Kidney (tissue), 14 donors: ENCODE data around the gene LMAN1L. TPM values are rescaled to one million over a fixed set of nuclear protein-coding genes. Genes with fewer than 3 reads are reported as not detected.

Experiments used
- DNase-seq, 5 donors: peaks; one replicate each; pipeline ENCODE4 v3.0.0-alpha.2; 2013 to 2020
- FAIRE-seq: peaks from 2 replicates; lab custom pipeline; 2012; peaks lifted over from hg19 to GRCh38; lab: Jason Lieb, UNC
- H3K27ac ChIP-seq, 2 donors: one replicate each; pipeline ENCODE4 v1.7.0; 2013; ENCODE audit warnings: low read depth in 2 of 2, low read length in 2 of 2, inconsistent platforms in 1 of 2
- H3K27me3 ChIP-seq: one replicate; pipeline ENCODE4 v1.7.1; 2013; ENCODE audit warnings: low read length, inconsistent platforms; ENCODE audit not compliant: control insufficient read depth, insufficient read depth
- H3K36me3 ChIP-seq, 3 donors: one replicate each; pipeline versions ENCODE4 v1.7.0 to v1.7.1; 2013; ENCODE audit warnings: low read length in 3 of 3, control low read depth in 1 of 3, inconsistent platforms in 1 of 3; ENCODE audit not compliant: insufficient read depth in 3 of 3, control insufficient read depth in 2 of 3
- H3K4me1 ChIP-seq, 3 donors: one replicate each; pipeline versions ENCODE4 v1.7.0 to v1.7.1; 2013; ENCODE audit warnings: low read length in 3 of 3, inconsistent platforms in 1 of 3, low read depth in 1 of 3; ENCODE audit not compliant: control insufficient read depth in 2 of 3, insufficient read depth in 2 of 3
- H3K4me3 ChIP-seq, 3 donors: one replicate each; pipeline versions ENCODE4 v1.7.0 to v1.8.1; 2013; ENCODE audit warnings: low read length in 3 of 3, control low read depth in 1 of 3, inconsistent platforms in 1 of 3
- H3K9ac ChIP-seq, 3 donors: one replicate each; pipeline versions ENCODE4 v1.7.0 to v1.7.1; 2013; ENCODE audit warnings: low read length in 3 of 3, control low read depth in 1 of 3, inconsistent platforms in 1 of 3
- H3K9me3 ChIP-seq, 3 donors: one replicate each; pipeline versions ENCODE4 v1.7.0 to v1.7.1; 2013; ENCODE audit warnings: low read length in 3 of 3, control low read depth in 1 of 3, inconsistent platforms in 1 of 3; ENCODE audit not compliant: control insufficient read depth in 2 of 3, insufficient read depth in 1 of 3
- intact Hi-C: fragments of 100-400 bp; cut with DNase I; formaldehyde crosslinking; loops from one replicate; pipeline ENCODE4 v1.11.1; 2022
- polyA plus RNA-seq: library from polyadenylated mRNA; stranded (reverse); fragments of 350-450 nt; fragmentation: Illumina TruSeq; extraction: RNeasy Lipid Tissue Mini Kit (QIAGEN cat#74804); gene quantifications from one replicate; pipeline ENCODE4 v1.2.3, GENCODE V29; 2014; ENCODE audit warnings: low read depth, low replicate concordance; ENCODE audit not compliant: insufficient read depth
- total RNA-seq: library from RNA; stranded (reverse); fragmentation: NEBNext Ultra II Directional; extraction: Animal tissue kit (Norgen Biotek cat#: 25700); gene quantifications from one replicate; pipeline ENCODE4 v1.2.1, GENCODE V29; 2021
- TF ChIP-seq, protein P1 (sequence below): IDR thresholded peaks from 3 replicates; pipeline ENCODE4 v1.5.1; 2012; ENCODE audit warnings: mild to moderate bottlenecking, moderate library complexity, borderline replicate concordance; ENCODE audit not compliant: insufficient read depth; ENCODE audit errors: extremely low read depth
- donor health status: control.
- donor health status: control.
- donor health status: control.
- donor health status: control.
- donor health status: control.
- donor health status: DM: yes; HTN: yes; CAD: no.
- donor health status: Normal renal cell carcinoma (clear cell type).

Gene LMAN1L
- total and polyA plus RNA-seq, 2 donors from 2014 or later: not detected

DNA sequence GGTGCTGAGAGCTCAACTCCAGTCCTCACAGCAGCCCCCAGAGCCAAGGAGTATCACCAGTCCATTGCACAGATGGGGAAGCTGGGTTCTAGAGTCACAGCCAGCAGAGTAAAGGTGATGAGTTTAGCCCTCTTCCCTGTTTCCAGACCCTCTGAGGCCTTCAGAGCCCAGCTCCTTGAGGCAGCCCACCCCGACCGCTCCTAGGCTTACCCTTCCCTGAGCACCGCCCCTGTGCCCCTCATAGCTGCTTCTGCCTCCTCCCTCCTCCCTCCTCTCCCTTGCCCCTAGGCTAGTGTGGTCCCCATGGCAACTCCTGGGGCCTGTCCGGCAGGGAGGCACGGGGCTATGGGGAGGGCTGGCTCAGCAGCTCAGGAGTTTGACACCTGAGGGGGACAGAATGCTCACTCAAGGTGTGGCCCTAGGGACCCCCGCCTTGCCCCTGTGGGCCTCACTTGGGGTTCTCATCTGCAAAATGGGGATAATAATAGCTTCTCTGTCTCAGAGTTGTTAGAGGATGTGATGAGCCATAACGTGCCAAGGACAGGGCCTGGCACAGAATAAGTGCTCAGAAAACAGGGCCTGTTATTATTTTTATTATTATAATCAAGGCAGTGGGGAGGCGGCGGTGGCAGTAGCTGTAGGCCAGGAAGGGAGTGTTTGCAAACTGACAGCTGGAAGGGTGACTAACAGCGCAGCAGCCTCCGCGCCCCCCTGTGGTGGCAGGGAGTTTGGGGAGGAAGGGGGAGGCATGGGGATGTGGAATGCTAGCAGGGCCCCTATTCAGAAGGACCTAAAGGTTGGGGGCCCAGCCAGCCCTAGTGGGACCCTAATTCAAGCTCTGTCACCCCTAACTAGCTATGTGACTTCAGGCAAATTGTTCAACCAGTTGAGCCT lies 19.3 kb upstream of the LMAN1L start:
- Histone ChIP-seq H3K9me3 (no peaks in the 10 kb centered on the region), H3K4me1 (peaks cover 0 to 34% (median 27%) of the 10 kb centered on the region in 3 donors), H3K27me3 (no peaks in the 10 kb centered on the region), H3K9ac (no peak overlapping the region), H3K27ac (no peak overlapping the region), H3K36me3 (no peaks in the 10 kb centered on the region), H3K4me3 (no peak overlapping the region)
- intact Hi-C loops: no loop called here
- DNase-seq (no peak), FAIRE-seq (no peak)
- TF ChIP-seq, protein P1, sequence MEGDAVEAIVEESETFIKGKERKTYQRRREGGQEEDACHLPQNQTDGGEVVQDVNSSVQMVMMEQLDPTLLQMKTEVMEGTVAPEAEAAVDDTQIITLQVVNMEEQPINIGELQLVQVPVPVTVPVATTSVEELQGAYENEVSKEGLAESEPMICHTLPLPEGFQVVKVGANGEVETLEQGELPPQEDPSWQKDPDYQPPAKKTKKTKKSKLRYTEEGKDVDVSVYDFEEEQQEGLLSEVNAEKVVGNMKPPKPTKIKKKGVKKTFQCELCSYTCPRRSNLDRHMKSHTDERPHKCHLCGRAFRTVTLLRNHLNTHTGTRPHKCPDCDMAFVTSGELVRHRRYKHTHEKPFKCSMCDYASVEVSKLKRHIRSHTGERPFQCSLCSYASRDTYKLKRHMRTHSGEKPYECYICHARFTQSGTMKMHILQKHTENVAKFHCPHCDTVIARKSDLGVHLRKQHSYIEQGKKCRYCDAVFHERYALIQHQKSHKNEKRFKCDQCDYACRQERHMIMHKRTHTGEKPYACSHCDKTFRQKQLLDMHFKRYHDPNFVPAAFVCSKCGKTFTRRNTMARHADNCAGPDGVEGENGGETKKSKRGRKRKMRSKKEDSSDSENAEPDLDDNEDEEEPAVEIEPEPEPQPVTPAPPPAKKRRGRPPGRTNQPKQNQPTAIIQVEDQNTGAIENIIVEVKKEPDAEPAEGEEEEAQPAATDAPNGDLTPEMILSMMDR: no peak

DNA sequence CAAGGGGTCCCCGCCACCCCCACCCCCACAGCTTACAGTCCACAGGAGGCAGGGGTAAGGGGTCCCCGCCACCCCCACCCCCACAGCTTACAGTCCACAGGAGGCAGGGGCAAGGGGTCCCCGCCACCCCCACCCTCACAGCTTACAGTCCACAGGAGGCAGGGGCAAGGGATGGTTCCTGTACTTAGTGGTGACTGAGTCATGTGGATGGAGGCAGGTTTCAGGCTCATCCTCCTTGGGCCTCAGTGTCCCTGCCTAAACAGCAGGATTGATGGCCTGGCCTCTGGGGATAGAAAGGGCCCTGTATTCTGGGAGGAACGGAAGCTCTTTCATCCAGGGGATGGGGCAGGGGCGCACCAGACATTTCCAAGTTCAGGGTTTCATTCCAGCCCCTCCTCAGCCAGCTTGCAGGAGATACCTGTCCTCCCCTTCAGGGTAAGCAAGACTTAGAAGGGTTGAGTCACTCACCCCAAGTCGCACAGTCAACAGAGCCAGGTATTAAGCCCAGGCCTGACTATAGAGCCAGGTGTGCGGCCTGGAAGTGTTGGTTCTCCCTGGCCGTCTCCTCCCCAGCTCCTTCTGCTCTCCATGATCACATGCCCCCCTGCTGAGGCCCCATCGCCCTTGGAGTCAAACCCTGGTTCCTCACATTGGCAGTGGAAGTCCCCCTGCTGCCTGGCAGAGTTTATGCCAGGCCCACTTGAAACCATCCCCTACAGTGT lies 18.2 kb upstream of the LMAN1L start:
- H3K4me3 ChIP-seq: no peak overlapping the region
- peaks cover 0 to 2% (median 0%) of the 10 kb centered on the region in 3 donors for H3K36me3 ChIP-seq
- H3K27me3 ChIP-seq: no peaks in the 10 kb centered on the region
- no peak overlapping the region for H3K9ac ChIP-seq
- TF ChIP-seq, protein P1: no peak
- H3K9me3 ChIP-seq: no peaks in the 10 kb centered on the region
- intact Hi-C loops: no loop called here
- no peak for FAIRE-seq
- no peak overlapping the region for H3K27ac ChIP-seq
- DNase-seq: no peak
- H3K4me1 ChIP-seq: peaks cover 0 to 25% (median 16%) of the 10 kb centered on the region in 3 donors

DNA sequence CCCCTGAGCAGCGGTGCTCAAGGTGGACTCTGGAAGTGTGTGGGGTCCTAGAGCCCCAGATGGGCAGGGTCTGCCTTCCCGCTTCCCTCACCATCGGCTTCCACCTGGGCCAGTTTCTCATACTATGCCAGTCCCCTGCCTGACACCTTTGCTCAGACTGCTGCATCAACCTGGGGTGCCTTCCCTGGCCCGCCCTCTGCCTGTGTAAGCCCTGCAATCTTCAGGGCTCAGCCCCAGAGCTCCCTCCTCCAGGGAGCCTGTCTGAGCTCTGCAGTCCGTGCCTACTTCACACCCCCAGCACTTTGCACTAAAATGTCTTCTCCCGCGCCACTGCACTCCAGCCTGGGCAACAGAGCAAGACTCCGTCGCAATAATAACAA lies 17.7 kb upstream of the LMAN1L start:
- Histone ChIP-seq H3K36me3 (peaks cover 0 to 6% (median 0%) of the 10 kb centered on the region in 3 donors), H3K27me3 (no peaks in the 10 kb centered on the region), H3K9ac (no peak overlapping the region), H3K9me3 (no peaks in the 10 kb centered on the region), H3K4me3 (no peak overlapping the region), H3K4me1 (peaks cover 0 to 24% (median 11%) of the 10 kb centered on the region in 3 donors), H3K27ac (no peak overlapping the region)
- TF ChIP-seq, protein P1: no peak
- FAIRE-seq (no peak), DNase-seq (no peak)
- intact Hi-C loops: no loop called here
